MG63 (cell line): ENCODE results near the gene WRNIP1. TPM values are rescaled to one million over a fixed set of nuclear protein-coding genes. Genes with fewer than 3 reads are reported as not detected.
A peak's percentile ranks its signal among the peaks of the same experiment; 100 is the strongest.

ENCODE experiments used
- DNase-seq: peaks from one replicate; pipeline ENCODE4 v3.0.0-alpha.2; 2020
- H3K27me3 ChIP-seq: fragments of 250-450 bp; sonication (Bioruptor Pico); 2 replicates; pipeline ENCODE4 v1.5.1; 2020; ENCODE audit warnings: mild to moderate bottlenecking, moderate library complexity
- H3K36me3 ChIP-seq: fragments of 250-450 bp; sonication (Bioruptor Pico); 2 replicates; pipeline ENCODE4 v1.5.1; 2020; ENCODE audit warnings: mild to moderate bottlenecking, moderate library complexity
- H3K4me3 ChIP-seq: fragments of 250-450 bp; sonication (Bioruptor Pico); 2 replicates; pipeline ENCODE4 v1.5.1; 2020; ENCODE audit warnings: mild to moderate bottlenecking, moderate library complexity
- H3K9me3 ChIP-seq: fragments of 250-450 bp; sonication (Bioruptor Pico); 2 replicates; pipeline ENCODE4 v1.5.1; 2020; ENCODE audit warnings: mild to moderate bottlenecking, moderate library complexity
- total RNA-seq: library from RNA; depleted of rRNA; stranded (reverse); fragments of >200 nt; shearing (Covaris generic); gene quantifications from 2 replicates; pipeline ENCODE4 v1.2.3, GENCODE V29; 2014; ENCODE audit warnings: low replicate concordance

The WRNIP1 gene
- total RNA-seq, 1 experiment from 2014 or later: 53.3 TPM

DNA sequence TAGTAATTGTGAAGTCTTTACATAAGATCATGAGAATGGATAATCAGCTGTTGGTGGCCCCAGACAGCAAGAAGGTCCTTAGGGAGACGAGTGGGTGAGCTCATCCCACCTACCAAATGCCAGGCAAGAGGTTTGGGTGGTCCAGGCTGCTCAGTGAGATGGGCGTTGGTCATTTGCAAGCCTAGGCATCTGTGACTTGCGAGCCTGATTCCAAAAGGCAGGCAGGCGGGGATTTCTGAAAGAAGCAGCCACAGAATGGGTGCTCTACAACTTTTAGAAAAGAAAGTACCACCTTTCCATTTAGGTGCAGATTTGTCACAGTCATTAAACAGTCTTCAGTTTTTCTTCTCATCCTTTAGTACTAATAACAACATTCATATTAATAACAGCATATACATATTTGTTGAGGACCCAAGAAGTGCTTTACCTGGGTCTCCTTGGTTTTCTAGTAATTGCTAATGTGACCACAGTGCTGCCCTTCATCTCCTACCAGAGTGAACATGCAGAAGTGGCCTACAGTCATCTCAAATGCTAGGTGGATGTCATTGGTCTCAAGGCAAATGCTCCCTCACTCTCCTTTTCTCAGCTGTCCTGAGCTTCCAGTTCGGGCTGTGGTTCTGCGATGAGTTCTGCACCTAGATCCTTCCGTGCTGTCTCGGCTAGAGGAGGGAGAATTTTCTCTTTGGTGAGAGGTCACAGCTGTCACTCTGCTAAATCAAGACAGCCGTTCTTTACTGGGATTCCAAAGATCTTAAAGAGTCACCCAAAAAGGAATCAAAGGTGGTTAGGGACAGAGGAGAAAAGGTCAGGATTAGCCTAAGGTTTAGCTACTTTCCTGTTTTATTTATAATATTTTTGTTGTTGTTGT, 2.7 kb downstream of the WRNIP1 start:
- peak overlapping the region; percentile 65 for H3K4me3 ChIP-seq
- H3K9me3 ChIP-seq: no peaks in the 10 kb centered on the region
- H3K36me3 ChIP-seq: peaks cover 19% of the 10 kb centered on the region
- H3K27me3 ChIP-seq: no peaks in the 10 kb centered on the region
- no peak for DNase-seq

DNA sequence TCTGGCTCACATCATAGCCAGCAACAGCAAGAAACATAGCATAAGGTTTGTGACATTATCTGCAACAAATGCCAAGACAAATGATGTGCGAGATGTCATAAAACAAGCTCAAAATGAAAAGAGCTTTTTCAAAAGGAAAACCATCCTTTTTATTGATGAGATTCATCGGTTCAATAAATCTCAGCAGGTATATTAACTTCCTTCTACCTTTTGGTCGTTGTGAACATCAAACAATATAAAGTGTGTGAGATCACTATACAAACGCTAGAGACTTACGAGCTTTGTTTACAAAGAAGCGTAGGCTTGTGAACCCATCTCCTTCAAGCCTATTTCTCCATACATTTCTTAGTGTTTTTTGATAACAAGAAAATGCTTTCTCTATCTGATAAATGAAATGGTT, 3.5 kb downstream of the WRNIP1 start:
- H3K4me3 ChIP-seq: peak overlapping the region; percentile 20
- H3K36me3 ChIP-seq: peaks cover 19% of the 10 kb centered on the region

DNA sequence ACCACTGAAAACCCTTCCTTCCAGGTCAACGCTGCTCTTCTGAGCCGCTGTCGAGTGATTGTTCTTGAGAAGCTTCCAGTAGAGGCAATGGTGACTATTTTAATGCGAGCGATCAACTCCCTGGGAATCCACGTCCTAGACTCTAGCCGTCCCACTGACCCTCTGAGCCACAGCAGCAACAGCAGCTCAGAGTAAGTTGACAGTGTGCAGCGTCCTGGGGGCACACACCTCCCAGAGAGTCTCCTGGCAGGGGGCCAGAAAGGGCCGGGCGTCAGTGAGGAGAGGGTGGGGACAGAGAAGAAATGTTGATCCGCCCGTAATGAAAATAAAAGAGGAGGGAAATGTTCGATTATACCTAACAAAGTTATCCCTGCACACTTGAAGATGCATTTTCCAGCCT, 5.0 kb downstream of the WRNIP1 start:
- Histone ChIP-seq H3K9me3 (no peaks in the 10 kb centered on the region), H3K36me3 (peaks cover 24% of the 10 kb centered on the region), H3K27me3 (no peaks in the 10 kb centered on the region), H3K4me3 (no peak overlapping the region)
- no peak for DNase-seq

More for the DNA sequence above, 3.5 kb downstream of the WRNIP1 start:
- Histone ChIP-seq H3K9me3 (no peaks in the 10 kb centered on the region), H3K27me3 (no peaks in the 10 kb centered on the region)
- DNase-seq: no peak

DNA sequence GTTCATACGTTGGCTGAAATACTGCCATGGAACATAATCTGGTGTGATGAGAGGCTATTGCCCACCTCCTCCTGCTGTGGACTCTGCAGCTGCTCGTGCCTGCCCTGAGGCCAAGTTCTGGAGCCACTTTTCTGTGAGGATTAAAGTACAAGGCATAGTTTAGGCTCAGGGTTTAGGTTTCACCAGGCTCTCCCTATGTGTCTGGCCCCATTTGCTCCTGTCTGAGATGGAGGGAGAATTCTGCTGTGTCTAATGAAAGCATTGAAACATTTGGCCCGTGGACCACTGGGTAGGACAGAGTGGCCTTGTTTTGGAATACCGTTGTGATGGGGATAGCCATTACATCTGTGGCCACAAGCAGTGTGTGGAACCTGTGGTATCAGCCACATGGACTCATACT, 5.9 kb downstream of the WRNIP1 start:
- H3K27me3 ChIP-seq: no peaks in the 10 kb centered on the region
- no peak overlapping the region for H3K4me3 ChIP-seq
- H3K9me3 ChIP-seq: no peaks in the 10 kb centered on the region
- H3K36me3 ChIP-seq: peaks cover 24% of the 10 kb centered on the region
- no peak for DNase-seq

DNA sequence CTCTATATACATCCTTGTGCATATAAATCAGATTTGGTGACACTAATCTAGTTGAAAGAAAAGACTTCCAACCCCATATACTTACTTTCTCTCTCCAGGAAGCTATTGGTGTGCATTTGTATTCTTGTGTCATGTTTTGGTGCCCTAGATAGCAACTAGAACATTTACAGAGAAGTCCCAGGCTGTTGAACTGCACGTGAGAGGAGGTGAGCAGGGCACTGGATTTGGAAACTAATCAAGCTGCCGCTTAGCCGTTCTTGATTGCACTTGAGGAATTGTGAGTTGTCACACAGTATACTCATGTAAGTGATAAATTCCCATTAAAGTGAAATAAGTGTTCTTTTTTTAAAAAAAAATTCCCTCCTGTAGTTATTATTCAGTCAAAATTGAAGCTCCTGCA, 7.6 kb downstream of the WRNIP1 start:
- H3K9me3 ChIP-seq: no peaks in the 10 kb centered on the region
- no peak for DNase-seq
- no peaks in the 10 kb centered on the region for H3K27me3 ChIP-seq
- peaks cover 24% of the 10 kb centered on the region for H3K36me3 ChIP-seq
- H3K4me3 ChIP-seq: no peak overlapping the region

DNA sequence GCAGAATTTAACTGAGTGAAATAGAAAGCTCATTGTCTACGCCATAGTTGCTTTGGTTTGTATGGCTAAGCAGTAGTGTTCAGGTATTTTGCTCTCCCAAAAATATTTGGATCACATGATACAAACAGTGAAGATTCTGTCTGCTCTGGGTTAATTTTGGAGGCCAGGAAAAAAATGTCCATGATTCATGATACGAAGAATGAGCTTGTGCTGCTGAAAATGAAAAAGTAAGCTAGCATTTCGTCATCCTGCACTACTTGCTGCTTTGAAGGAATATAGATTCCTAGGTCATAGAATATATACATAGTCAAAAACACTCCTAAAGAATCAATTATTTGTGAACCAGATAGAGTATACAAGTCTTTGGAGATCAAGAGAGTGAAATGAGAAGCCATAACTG, 8.3 kb downstream of the WRNIP1 start:
- H3K27me3 ChIP-seq: no peaks in the 10 kb centered on the region
- no peak for DNase-seq
- no peaks in the 10 kb centered on the region for H3K9me3 ChIP-seq
- H3K36me3 ChIP-seq: peaks cover 21% of the 10 kb centered on the region
- H3K4me3 ChIP-seq: no peak overlapping the region

DNA sequence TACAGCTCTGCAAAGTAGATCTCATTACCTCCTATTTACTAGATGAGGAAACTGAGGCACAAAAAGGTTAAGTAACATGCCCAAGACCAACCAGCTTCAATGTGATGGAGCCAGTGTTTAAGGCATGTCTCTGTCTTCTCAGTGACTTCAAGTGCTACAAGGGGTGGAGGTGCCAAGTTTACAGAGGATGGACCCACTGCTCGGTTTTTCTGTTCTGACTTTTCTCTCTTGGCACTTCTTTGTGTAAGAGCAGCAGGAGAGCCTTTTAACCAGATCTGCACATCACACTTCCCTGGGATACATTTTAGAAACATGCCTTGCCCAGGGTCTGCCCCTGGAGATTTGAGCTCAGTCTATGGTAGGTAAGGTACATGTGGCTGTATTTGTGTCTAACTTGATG, 9.8 kb downstream of the WRNIP1 start:
- no peaks in the 10 kb centered on the region for H3K27me3 ChIP-seq
- DNase-seq: no peak
- no peaks in the 10 kb centered on the region for H3K9me3 ChIP-seq
- H3K4me3 ChIP-seq: no peak overlapping the region
- peaks cover 13% of the 10 kb centered on the region for H3K36me3 ChIP-seq

DNA sequence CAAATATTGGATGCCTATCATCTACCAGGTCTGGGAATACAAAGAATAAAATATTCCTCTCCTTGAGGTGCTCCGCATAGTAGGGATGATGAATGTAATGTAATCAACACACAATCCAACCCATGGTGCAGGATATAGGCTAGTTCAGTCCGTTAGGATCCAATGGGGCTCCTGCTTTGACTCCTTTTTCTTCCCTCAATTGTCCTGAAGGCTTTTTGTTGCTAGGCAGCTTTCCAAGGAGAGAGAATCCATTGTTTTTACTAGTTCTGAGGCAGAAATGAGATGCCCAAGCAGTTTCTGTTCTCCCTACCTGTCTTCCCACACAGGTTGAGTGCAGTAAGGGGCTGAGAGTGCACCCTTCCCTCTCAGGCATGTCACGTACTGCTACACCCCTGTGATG, 12.1 kb downstream of the WRNIP1 start:
- no peak overlapping the region for H3K4me3 ChIP-seq
- H3K9me3 ChIP-seq: no peaks in the 10 kb centered on the region
- no peak for DNase-seq
- peaks cover 5% of the 10 kb centered on the region for H3K36me3 ChIP-seq
- H3K27me3 ChIP-seq: no peaks in the 10 kb centered on the region

DNA sequence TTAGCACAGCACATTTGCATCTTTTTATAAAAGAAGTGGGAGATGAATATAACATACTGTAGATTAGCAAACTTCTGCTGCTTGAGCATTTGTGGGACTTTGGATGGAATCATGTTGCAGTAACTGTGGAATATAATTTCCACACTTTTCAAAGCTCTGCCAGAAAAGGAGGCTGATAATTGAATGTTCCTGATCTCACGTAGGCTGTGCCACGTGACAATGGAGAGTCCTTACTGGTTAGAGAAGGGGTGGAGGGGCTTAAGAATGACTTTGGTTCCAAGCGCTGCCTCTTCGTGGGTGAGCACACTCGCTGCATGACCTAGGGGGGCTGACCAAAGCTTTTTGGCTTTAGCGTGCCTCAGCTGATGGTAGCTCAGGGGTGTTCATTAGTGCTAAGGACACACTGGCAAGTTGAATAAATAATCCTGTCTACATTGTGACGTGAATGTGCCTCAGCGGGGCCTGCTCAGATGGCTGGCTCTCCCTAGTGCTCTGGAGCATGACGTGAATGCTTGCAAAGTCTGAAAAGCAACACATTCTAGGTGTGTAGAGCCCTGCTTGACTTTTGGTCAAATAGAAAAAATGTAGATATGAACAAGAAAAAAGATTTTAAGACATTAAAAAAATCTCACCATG, 15.0 kb downstream of the WRNIP1 start:
- H3K36me3 ChIP-seq: no peaks in the 10 kb centered on the region; the same call in 1 of the 2 replicates
- H3K27me3 ChIP-seq: no peaks in the 10 kb centered on the region
- DNase-seq: no peak
- H3K9me3 ChIP-seq: no peaks in the 10 kb centered on the region
- H3K4me3 ChIP-seq: no peak overlapping the region

DNA sequence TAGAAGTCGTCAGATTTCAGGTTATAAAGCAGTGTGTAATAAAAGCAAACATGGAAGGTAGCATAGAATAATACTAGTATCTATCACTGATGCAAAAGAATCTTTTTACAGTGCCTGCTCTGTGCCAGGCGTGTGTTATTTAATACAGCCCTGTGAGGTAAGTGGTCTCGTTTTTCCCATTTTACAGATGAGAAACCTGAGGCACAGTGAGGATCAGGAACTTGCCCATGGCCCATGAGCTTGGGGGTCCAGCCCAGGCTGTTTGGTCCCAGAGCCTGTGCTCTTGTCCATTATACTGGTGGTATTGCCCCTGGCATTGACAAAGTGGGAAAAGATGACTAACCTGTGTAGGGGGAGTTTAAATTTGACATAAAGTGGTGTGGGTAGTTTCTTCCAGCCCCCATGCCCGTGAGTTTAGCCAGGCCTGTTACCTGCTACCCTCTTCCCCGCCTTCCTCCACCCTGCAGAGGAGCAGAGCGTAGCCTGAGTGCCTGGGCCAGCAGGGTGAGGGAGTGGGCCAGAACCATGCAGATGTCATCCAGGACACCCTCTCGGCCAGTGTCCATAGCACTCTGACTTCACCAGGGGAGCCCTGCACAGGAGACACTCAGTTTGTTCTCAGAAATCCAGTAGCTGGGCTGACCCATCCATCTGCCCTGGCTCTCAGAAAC, 16.6 kb downstream of the WRNIP1 start:
- H3K36me3 ChIP-seq: no peaks in the 10 kb centered on the region; the same call in 1 of the 2 replicates
- no peak for DNase-seq

DNA sequence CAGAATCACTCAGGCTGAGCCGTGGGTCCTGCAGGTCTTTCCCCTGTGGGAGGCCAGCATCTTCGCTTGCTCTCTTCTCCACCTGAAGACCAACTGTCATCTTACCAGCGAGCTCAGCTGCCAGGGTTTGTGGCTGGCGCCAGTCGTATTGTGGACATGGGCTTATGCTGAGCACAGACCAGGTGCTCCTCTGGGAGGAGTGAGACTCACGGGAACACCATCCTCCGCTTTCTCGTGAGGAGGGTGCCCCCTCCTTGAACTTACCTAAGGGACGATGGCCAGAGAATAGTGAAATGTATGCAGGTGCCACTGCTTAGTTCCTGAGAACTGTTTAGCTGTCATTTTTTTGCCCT, 17.1 kb downstream of the WRNIP1 start:
- Histone ChIP-seq H3K36me3 (no peaks in the 10 kb centered on the region; the same call in 1 of the 2 replicates), H3K9me3 (no peaks in the 10 kb centered on the region), H3K4me3 (no peak overlapping the region), H3K27me3 (no peaks in the 10 kb centered on the region)
- no peak for DNase-seq

More for the DNA sequence above, 16.6 kb downstream of the WRNIP1 start:
- no peak overlapping the region for H3K4me3 ChIP-seq
- H3K9me3 ChIP-seq: no peaks in the 10 kb centered on the region
- no peaks in the 10 kb centered on the region for H3K27me3 ChIP-seq

DNA sequence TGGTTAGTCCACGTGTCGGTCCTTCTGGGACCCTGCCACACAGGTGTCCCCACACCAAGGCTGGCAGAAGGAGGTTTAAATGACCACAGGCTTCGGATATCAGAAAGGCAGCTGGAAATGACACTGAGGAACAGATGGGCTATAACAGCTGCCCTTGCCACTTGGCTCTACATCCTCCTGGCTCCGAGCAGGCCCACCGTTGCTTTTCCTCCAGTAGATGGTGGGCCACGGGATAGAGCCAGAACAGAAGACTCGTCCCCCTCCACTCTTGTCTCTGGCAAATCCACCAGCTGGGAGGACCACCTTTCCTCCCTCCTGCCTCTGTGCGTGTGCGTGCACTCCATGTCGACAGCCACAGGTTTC, 17.6 kb downstream of the WRNIP1 start:
- no peak overlapping the region for H3K4me3 ChIP-seq
- H3K9me3 ChIP-seq: no peaks in the 10 kb centered on the region
- H3K27me3 ChIP-seq: no peaks in the 10 kb centered on the region
- no peaks in the 10 kb centered on the region; the same call in 1 of the 2 replicates for H3K36me3 ChIP-seq
- no peak for DNase-seq

DNA sequence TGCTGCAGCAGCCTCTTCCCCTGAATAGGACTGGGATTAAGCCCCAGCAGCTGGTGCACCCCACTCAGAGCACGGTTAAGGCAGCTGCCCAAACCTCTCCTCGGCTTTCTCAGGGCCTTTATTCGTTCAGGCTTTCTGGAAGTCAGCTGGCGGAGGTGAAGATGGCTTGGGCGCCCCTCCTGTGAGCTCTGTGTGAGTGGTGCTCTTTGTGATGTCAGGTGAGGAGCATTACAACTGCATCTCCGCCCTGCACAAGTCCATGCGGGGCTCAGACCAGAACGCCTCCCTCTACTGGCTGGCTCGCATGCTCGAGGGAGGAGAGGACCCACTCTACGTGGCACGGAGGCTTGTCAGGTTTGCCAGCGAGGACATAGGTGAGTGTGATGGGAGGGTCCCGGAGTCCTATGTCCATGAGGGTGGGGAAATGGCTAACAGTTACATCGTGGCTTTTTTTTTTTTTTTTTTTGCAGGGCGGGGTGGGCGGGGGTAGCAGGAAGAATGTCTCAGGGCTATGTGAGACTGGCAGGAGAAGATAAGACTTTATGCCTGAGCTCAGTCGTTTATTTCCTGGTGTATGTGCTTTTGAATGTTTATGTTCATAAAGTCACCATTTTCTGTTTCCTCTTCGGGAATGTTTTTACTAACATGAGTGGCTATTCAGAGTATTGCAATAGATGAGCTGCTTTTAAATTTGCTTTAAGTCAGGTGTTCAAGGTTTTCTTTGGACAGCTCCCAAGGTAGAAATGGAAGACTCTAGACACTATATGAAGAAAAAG, 18.2 kb downstream of the WRNIP1 start:
- no peaks in the 10 kb centered on the region for H3K27me3 ChIP-seq
- no peak overlapping the region for H3K4me3 ChIP-seq
- DNase-seq: no peak
- no peaks in the 10 kb centered on the region; the same call in 1 of the 2 replicates for H3K36me3 ChIP-seq
- no peaks in the 10 kb centered on the region for H3K9me3 ChIP-seq

DNA sequence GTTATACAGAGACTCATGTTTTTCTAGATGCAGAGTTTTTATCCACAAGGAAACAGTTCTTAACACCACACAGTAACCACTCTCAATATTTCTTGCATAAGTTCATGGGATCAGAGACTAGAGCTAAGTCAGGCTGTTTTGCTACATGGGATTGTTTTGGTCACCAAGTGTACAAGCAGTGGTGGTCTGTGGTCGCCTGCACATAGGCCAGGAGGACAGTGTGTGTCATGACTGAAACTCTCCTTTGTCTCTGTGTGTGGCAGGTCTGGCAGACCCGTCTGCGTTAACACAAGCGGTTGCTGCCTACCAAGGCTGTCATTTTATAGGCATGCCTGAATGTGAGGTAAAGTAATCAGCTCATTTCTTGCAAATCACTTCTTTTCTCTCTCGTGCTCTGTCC, 18.9 kb downstream of the WRNIP1 start:
- no peaks in the 10 kb centered on the region for H3K9me3 ChIP-seq
- no peaks in the 10 kb centered on the region; the same call in 1 of the 2 replicates for H3K36me3 ChIP-seq
- no peak for DNase-seq
- no peaks in the 10 kb centered on the region for H3K27me3 ChIP-seq
- no peak overlapping the region for H3K4me3 ChIP-seq

DNA sequence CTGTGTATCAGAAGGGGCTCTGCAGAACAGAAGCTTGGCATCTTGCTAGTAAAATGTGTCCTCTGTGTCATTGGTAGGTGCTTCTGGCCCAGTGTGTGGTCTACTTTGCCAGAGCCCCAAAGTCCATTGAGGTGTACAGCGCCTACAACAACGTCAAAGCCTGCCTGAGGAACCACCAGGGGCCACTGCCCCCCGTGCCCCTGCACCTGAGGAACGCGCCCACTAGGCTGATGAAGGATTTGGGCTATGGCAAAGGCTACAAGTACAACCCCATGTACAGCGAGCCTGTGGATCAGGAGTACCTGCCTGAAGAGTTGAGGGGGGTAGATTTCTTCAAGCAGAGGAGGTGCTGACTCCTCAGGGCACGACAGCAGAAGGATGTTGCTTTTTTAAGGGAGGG, 19.7 kb downstream of the WRNIP1 start:
- Histone ChIP-seq H3K36me3 (no peaks in the 10 kb centered on the region; the same call in 1 of the 2 replicates), H3K4me3 (no peak overlapping the region), H3K27me3 (no peaks in the 10 kb centered on the region), H3K9me3 (no peaks in the 10 kb centered on the region)
- no peak for DNase-seq

DNA sequence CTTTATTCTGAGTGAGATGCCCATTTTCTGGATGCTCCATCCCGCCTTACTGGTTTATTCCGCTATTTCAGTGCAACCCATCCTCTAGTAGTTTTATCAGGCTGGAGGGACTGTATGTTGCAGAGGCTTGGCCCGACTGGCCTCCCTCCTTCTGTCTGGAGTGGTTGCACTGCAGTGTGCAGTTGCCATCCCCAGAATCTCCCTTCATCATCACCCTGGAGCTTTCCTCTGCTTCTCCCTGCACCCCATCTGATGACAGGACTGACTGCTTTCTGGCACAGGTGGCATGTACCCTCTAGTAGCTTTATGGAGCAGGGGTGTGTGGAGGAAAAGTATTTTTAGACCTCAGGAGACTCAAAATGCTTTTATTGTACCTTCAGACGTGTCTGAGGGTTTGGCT, 21.1 kb downstream of the WRNIP1 start:
- no peaks in the 10 kb centered on the region for H3K36me3 ChIP-seq
- no peaks in the 10 kb centered on the region for H3K27me3 ChIP-seq
- no peak overlapping the region for H3K4me3 ChIP-seq
- no peak for DNase-seq
- no peaks in the 10 kb centered on the region for H3K9me3 ChIP-seq
